Loucy (cell line): ENCODE data around the gene SPINK14.

Experiments used
- H2AFZ ChIP-seq: fragments of 200-600 bp; sonication (generic); 2 replicates; pipeline ENCODE4 v1.6.0; 2016; ENCODE audit warnings: antibody characterized with exemption, mild to moderate bottlenecking, low read length, moderate library complexity
- H3F3A ChIP-seq: fragments of 200-600 bp; 2 replicates; pipeline ENCODE4 v1.6.0; 2016; ENCODE audit warnings: antibody characterized with exemption, low read depth, mild to moderate bottlenecking
- H3K27me3 ChIP-seq: fragments of 200-600 bp; sonication (generic); 2 replicates; pipeline ENCODE4 v1.6.1; 2014; ENCODE audit warnings: low read length, mild to moderate bottlenecking; ENCODE audit not compliant: insufficient read depth, poor library complexity, severe bottlenecking
- H3K36me3 ChIP-seq: fragments of 200-600 bp; sonication (generic); 2 replicates; pipeline ENCODE4 v1.6.1; 2016; ENCODE audit warnings: low read length; ENCODE audit not compliant: insufficient read depth
- H3K4me1 ChIP-seq: fragments of 200-600 bp; sonication (generic); 2 replicates; pipeline ENCODE4 v1.5.1; 2014; ENCODE audit warnings: low read length, mild to moderate bottlenecking; ENCODE audit not compliant: insufficient read depth, poor library complexity, severe bottlenecking
- H3K4me2 ChIP-seq: fragments of 200-600 bp; sonication (generic); 2 replicates; pipeline ENCODE4 v1.6.0; 2014; ENCODE audit warnings: antibody characterized with exemption, low read length, low read depth, mild to moderate bottlenecking; ENCODE audit not compliant: poor library complexity, severe bottlenecking
- H3K4me3 ChIP-seq: fragments of 200-600 bp; sonication (generic); 2 replicates; pipeline ENCODE4 v1.5.1; 2014; ENCODE audit warnings: low read length, mild to moderate bottlenecking, mixed read lengths; ENCODE audit not compliant: poor library complexity, severe bottlenecking
- H3K79me2 ChIP-seq: fragments of 200-600 bp; sonication (generic); 2 replicates; pipeline ENCODE4 v1.6.1; 2014; ENCODE audit warnings: low read length; ENCODE audit not compliant: insufficient read depth
- H3K9ac ChIP-seq: fragments of 200-600 bp; sonication (generic); 2 replicates; pipeline ENCODE4 v1.6.0; 2014; ENCODE audit warnings: mild to moderate bottlenecking, low read depth, low read length, moderate library complexity; ENCODE audit not compliant: poor library complexity, severe bottlenecking
- H3K9me2 ChIP-seq: fragments of 200-600 bp; sonication (generic); replicated peaks from 2 replicates; pipeline ENCODE4 v1.6.1; 2016; ENCODE audit warnings: low read depth, low read length, mixed read lengths
- H3K9me3 ChIP-seq: fragments of 200-600 bp; sonication (generic); 2 replicates; pipeline ENCODE4 v1.6.1; 2014; ENCODE audit warnings: mild to moderate bottlenecking, antibody characterized with exemption, low read length, low read depth; ENCODE audit not compliant: insufficient read depth
- H4K20me1 ChIP-seq: fragments of 200-600 bp; sonication (generic); 2 replicates; pipeline ENCODE4 v1.6.0; 2014; ENCODE audit warnings: antibody characterized with exemption, low read length, mild to moderate bottlenecking; ENCODE audit not compliant: insufficient read depth, poor library complexity, severe bottlenecking
- EZH2phosphoT487 ChIP-seq: fragments of 200-600 bp; IDR thresholded peaks from 2 replicates; pipeline ENCODE4 v1.6.1; 2018; ENCODE audit warnings: antibody characterized with exemption, mild to moderate bottlenecking, moderate library complexity, borderline replicate concordance
- TF ChIP-seq, protein P1 (sequence below): fragments of 200-600 bp; sonication (generic); conservative IDR thresholded peaks from 2 replicates; pipeline ENCODE4 v1.5.1; 2014; ENCODE audit warnings: mild to moderate bottlenecking, antibody characterized with exemption, low read length

Gene SPINK14

DNA sequence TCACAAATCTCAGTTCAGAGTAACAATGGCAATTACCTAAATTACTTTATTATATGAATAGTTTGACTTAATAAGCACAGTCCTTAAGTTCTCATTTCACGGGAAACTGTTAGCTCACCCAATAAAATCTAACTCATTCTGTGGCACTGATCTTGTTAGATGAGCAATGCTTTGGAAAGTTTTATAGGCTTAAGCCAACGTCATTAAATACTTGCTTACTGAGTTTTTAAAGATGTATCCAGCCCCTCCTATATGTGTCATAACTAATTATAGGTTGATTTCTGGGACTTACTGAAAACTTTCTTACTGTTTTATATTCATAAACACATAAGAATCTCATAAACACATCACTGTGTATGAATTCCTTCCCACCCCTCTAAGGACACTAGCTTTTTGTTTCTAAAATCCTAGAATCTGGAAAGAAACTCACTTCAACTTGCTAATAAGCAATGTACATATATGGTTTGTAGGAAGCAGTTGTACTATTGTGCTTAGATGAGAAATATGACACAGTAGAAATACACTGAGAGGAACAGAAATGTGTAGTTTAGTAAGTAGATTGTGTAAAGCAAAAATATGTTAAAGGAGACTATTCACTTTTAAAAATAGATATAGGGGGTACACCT, 55.9 kb downstream of the SPINK14 start:
- Histone ChIP-seq H3K79me2 (no peaks in the 10 kb centered on the region), H3K9me3 (no peaks in the 10 kb centered on the region; the same call in 1 of the 2 replicates), H3K4me2 (no peak overlapping the region), H3K9me2 (0 out of 2 replicates have a peak, but pooled peaks cover 8% of the 10 kb centered on the region), H3K4me1 (no peaks in the 10 kb centered on the region), H2AFZ (no peak overlapping the region), H3K4me3 (no peak overlapping the region), H3F3A (no peaks in the 10 kb centered on the region), H3K27me3 (no peaks in the 10 kb centered on the region), H3K9ac (no peak overlapping the region), H3K36me3 (no peaks in the 10 kb centered on the region), H4K20me1 (no peaks in the 10 kb centered on the region)
- TF ChIP-seq EZH2phosphoT487, result no peak
- TF ChIP-seq, protein P1, sequence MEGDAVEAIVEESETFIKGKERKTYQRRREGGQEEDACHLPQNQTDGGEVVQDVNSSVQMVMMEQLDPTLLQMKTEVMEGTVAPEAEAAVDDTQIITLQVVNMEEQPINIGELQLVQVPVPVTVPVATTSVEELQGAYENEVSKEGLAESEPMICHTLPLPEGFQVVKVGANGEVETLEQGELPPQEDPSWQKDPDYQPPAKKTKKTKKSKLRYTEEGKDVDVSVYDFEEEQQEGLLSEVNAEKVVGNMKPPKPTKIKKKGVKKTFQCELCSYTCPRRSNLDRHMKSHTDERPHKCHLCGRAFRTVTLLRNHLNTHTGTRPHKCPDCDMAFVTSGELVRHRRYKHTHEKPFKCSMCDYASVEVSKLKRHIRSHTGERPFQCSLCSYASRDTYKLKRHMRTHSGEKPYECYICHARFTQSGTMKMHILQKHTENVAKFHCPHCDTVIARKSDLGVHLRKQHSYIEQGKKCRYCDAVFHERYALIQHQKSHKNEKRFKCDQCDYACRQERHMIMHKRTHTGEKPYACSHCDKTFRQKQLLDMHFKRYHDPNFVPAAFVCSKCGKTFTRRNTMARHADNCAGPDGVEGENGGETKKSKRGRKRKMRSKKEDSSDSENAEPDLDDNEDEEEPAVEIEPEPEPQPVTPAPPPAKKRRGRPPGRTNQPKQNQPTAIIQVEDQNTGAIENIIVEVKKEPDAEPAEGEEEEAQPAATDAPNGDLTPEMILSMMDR, result no peak
